Right renal cortex interstitium (tissue), 3 donors: ENCODE results near the gene FYB1. TPM values are rescaled to one million over a fixed set of nuclear protein-coding genes. Genes with fewer than 3 reads are reported as not detected.

Experiments used
- DNase-seq, 3 donors: peaks; one replicate each; pipeline ENCODE4 v3.0.0-alpha.2; 2013; ENCODE audit warnings: low read depth in 3 of 3, low spot score in 2 of 3
- polyA plus RNA-seq, 3 donors: library from polyadenylated mRNA; unstranded; fragments of 120-200 nt; gene quantifications; one replicate each; pipeline ENCODE4 v1.2.1, GENCODE V29; 2013; ENCODE audit not compliant: insufficient read length in 3 of 3

FYB1 gene
- polyA plus RNA-seq, 3 donors = 4.4 to 5.4 (median 5.2) TPM

GRCh38 chr5:39131210-39132127 lies 87.9 kb downstream of the FYB1 start:
- DNase-seq = no peak

- no peak for DNase-seq
Measured at GRCh38 chr5:39130716-39131115, 88.6 kb downstream of the FYB1 start.

- DNase-seq = no peak
Measured at GRCh38 chr5:39121922-39122321, 97.4 kb downstream of the FYB1 start.

- no peak for DNase-seq
Measured at GRCh38 chr5:39121315-39121714, 98.0 kb downstream of the FYB1 start.

- DNase-seq = no peak
Measured at GRCh38 chr5:39120052-39120420, 99.3 kb downstream of the FYB1 start.

GRCh38 chr5:39119404-39120051 lies 99.8 kb downstream of the FYB1 start:
- DNase-seq = no peak

- no peak for DNase-seq
Measured at GRCh38 chr5:39118638-39119037, 100.7 kb downstream of the FYB1 start.

- DNase-seq = no peak
Measured at GRCh38 chr5:39117401-39117800, 102.0 kb downstream of the FYB1 start.

- no peak for DNase-seq
Measured at GRCh38 chr5:39116344-39117170, 102.8 kb downstream of the FYB1 start.

GRCh38 chr5:39115644-39116343 lies 103.6 kb downstream of the FYB1 start:
- no peak for DNase-seq

GRCh38 chr5:39114155-39114554 lies 105.2 kb downstream of the FYB1 start:
- no peak for DNase-seq

GRCh38 chr5:39113354-39113953 lies 105.9 kb downstream of the FYB1 start:
- DNase-seq = no peak

- no peak for DNase-seq
Measured at GRCh38 chr5:39109606-39110005, 109.8 kb downstream of the FYB1 start.

- DNase-seq = no peak
Measured at GRCh38 chr5:39108987-39109386, 110.4 kb downstream of the FYB1 start.

GRCh38 chr5:39107350-39107749 lies 112.0 kb downstream of the FYB1 start:
- no peak for DNase-seq

GRCh38 chr5:39106322-39106721 lies 113.0 kb downstream of the FYB1 start:
- DNase-seq = no peak

GRCh38 chr5:39104221-39104620 lies 115.1 kb downstream of the FYB1 start:
- no peak for DNase-seq

- no peak for DNase-seq
Measured at GRCh38 chr5:39102684-39103155, 116.6 kb downstream of the FYB1 start.

GRCh38 chr5:39100851-39101396 lies 118.4 kb downstream of the FYB1 start:
- no peak for DNase-seq
